NCI-H774 (cell line): Measurements from ENCODE around the gene GEMIN4.
"Not testable (repeated sequence)": the region's sequence is repeated elsewhere in the genome, so short reads cannot be mapped to it uniquely, and the experiment has no call there.

Source experiments
- DNase-seq: peaks from one replicate; lab custom pipeline; 2025; lab: John Stamatoyannopoulos, UW

Gene GEMIN4

DNA sequence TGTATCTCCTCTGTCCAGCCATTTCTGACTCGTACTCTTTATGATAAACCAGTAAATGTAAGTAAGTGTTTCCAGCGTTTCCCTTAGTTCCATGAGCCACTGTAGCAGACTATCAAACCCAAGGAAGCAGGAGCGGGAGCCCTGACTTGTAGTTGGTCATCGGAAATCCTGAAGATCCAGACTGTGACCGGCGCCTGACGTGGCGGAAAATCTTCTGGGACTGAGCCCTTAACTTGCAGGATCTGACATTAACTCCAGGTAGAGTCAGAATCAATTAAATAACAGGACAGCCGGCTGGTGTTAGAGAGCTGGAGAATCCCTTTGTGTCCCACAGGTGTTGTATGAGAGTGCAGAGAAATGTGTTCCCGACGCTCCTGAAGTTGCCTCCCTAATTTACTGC lies 26.0 kb upstream of the GEMIN4 start:
- no peak for DNase-seq

DNA sequence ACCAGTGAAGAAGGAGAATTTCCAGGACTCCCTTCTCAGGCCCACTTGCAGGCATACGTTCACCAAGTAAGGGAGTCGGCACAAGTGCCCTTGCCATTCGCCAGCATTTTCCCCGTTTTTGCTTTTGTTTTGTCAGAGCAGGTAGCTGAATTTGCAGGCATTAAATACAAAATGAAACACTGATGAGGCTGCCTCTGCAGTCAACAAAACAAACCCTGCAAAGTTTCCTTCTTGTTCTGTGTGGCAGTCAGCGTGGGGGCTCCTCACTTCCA lies 22.2 kb upstream of the GEMIN4 start:
- DNase-seq, result no peak

DNA sequence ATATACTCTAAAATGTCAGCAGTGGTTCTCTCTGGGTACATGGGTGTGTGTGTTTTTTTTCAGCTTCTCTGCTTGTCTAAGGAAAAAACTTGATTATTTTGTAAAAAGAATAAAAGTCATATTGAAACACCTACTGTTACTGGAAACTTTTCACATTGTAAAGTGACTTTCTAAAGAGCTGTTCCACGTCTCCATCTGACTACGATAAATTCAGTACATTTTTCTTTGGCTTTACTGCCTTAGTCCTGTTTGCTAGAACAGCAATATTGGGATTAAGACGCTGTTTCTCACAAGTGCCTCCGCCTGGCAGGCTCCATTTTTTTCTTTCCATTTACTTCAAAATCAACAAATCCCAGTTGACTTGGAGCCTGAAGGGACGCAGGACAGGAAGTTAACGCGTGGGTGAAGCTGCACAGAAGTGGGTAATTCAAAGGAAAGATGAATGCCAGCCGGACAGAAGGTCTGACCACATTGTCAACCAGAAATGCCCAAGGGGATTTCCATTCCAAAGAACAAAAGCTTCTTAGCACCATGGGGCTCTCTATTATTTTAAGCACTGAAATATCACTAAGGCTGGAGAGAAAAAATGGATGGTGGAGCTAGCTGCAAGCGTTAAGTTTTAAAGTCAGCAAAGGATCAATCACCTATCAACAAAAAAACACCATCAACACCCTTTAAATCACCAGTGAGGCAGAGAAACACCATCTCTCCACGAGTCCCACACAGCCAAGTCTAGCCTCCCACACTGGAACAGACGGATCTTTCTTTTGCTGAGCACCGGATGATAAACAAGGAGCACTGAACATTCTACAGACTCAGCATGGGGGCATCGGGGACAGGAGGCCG lies 21.6 kb upstream of the GEMIN4 start:
- DNase-seq, result no peak

DNA sequence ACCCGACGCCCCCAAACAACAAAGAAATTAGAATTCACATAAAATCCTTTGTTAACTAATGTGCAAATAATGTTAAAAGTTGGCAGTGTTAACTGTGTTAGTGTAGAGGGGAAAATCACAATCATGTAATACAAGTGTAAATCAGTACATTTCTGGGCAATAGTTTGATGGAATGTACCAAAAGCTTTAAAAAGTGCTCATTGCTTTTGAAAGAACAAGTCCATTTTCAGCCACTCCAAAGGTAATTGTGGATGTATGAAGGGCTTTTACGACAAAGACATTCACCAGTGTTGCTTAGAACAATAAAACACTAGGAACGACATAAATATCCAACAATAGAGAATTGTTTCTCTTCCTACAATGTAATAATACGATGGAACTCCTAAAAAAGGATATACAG lies 21.0 kb upstream of the GEMIN4 start:
- DNase-seq, result no peak

DNA sequence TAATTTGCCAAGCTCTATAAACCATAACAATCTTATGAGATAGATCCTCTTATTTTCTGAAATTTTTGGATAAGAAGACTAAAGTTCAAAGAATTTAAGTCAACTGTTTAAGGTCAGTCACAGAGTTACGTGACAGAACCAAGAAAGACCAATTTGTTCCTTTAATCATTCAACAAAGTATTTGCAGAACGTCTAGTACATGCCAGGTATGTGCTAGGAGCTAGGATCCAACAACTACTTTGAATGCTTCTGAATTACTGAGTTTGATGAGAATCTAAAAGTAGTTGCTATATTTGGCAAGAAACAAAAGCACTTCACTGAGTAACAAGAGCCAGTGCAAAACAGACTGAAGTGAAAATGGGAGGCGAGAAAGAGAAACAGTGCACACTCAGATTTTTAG lies 15.0 kb upstream of the GEMIN4 start:
- DNase-seq, result no peak

DNA sequence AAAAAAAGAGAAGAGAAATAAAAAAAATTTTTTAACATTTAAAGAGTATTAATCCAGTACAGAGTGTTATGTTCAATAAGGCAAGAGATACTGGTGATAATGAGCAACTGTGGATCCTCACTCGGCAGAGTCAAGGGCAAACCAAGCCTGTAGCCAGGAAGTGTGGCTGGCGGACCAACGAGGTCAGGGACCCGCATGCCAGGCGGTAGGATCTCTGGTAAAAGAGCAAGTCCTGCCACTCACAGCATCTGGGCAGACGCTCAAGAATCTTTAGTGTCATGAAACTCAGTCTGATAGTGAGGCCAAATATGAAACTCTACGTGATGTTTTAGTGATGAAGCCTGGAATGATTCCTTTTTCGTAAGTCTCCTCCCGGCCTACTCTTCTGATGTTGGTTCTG lies 8.3 kb upstream of the GEMIN4 start:
- DNase-seq, result no peak

DNA sequence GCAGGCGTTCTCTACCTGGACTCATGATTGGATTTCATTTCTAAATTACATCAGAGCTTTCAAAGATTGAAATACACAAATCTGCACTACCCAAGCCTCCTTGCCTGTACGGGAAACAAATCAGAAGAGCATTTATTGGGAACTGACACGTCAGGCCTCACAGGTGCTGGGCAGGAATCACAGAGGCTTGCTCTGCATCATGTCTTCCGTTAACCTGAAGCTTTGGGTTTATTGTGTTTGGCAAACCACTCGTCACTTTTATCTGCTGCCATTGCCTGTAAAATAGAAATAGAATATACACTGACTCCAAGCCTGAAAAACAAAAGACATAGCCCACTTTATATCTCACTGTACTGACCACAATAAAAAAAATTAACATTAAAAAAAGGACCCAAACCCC lies 7.9 kb upstream of the GEMIN4 start:
- no peak for DNase-seq

DNA sequence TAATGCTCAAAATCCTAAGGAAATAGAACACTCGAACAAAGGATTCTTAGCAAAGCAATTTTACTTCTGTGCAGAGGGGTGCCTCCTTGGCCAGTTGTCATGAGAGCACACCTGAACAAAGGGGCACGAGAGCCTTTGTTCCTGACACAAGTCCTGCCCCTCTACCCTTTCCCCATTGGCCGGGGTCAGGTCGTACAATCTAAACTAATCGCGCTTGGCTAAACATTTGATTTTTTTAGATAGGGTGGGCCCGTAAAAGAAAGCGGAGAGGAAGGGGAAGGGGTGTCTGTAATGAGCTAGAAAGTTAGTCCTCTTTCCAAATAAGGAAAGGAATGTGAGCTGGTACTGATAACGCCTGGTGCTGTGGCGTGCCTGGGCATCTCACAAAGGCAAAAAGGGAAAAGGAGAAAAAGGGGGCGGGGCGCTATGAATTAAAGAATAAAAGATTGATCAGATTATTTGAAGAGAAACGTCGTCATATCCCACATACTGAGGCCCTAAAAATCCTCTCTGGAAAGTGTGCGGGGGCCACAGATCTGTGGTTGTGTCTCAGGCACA lies 4.0 kb upstream of the GEMIN4 start:
- not testable (repeated sequence) for DNase-seq

DNA sequence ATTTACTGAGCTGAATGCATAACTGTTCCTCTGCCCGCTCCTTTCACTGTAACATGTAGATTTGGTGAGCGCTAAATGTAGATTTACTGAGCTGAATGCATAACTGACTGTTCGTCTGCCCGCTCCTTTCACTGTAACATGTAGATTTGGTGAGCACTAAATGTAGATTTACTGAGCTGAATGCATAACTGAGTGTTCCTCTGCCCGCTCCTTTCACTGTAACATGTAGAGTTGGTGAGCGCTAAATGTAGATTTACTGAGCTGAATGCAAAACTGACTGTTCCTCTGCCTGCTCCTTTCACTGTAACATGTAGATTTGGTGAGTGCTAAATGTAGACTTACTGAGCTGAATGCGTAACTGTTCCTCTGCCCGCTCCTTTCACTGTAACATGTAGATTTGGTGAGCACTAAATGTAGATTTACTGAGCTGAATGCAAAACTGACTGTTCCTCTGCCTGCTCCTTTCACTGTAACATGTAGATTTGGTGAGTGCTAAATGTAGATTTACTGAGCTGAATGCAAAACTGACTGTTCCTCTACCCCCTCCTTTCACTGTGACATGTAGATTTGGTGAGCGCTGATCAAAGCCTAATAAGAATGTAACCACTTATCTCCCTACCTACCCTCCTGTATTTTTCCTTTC lies 3.4 kb upstream of the GEMIN4 start:
- not testable (repeated sequence) for DNase-seq

DNA sequence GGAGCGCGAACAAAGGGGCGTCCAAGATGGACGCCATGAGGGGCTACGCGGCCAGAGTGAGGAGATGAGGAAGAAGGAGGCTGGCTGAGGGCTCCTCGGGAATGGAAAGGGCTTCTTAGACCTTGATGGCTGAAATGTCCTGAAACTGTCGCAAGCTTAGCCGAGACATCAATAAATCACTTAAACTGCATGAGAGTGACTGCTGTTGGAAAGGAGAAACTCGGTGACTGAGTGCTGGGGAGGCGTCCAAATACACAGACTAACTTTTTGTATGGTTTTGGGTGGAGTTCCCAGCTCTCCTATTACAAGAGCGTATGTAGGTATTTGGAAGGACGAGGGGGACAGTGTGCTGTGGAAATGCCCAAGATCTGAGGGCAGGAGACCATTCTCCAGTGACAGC lies 1.4 kb upstream of the GEMIN4 start:
- no peak for DNase-seq

DNA sequence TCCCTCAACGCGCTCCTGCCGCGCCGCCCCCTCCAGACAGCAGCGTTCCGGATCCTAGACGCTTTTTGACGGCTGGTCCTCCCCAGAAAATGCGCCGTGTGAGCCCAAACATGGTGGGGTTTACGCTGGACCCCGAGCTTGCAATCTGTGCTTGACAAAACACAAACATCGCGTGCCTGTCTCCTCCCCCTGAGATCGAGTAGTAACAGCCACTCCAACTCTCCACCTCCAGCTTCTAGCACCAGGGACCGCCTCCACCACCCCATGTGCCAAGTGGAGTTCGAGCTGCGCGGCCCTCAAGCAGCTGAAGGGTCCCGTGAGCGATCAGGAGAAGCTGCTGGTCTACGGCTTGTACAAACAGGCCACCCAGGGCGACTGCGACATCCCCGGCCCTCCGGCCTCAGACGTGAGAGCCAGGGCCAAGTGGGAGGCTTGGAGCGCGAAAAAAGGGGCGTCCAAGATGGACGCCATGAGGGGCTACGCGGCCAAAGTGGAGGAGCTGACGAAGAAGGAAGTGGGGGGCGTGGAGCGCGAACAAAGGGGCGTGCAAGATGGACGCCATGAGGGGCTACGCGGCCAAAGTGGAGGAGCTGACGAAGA lies 656 bp upstream of the GEMIN4 start:
- no peak for DNase-seq

DNA sequence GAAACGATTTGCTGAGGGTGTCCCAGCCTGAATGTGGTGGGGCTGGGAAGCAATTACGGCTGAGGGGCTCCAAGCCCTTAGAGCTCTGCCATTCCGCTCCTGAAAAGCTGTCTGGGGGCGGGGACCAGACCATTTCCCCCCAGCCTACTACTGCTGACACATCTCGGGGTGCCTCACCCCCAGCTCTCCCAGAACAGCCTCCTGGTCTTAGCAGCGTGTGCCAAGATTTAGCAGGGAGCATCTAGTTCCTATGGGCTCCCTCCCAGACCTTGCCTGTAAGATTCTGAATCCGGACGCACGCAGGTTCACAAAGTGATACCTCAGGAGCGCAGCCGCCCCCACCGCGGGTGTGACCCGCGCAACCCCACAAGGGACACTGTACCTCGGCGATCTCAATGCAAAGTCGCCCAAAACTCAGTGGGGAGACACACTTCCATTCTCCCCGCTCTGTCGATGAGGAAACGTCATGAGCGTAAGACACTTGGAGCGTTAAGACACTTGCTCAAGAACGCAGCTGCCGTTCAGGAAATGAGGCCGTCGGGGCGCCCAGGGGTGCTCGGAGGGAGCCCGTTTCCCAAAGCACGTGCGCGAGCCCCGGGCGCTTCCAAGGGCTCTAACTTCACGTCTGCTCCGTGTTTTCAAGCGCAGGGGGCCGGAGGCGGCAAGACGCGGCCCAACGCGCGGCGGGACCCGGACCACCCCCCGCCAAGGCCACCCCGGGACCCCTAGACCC lies 629 bp downstream of the GEMIN4 start:
- DNase-seq, result no peak

DNA sequence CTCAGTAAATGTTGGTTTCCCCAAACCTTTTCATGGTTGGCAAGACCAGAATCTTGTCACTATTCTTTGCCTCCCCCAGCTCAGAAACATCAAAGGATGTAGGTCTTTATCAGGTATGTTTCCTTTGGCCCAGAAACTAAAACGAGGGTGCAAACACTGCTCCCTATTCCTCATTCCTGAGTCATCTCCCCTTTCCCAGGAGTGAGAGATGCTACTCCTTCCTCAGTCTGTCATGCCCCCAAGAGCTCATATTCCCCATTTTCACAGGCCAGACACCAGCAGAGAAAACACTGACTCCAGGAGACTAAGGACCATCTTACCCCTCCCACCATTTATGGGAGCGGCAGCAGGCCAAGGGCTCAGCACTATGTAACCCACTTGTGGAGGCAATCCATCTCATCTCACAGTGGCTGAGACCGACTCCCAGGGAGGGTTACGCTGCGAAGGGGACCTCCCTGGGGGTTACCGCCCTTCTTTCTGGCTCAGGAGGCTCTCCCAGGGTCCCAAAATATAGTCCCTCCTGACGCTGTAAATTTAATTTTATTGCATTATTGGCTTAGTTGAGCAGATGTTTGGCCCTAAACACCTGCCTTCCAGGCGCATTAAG lies 1.5 kb downstream of the GEMIN4 start:
- DNase-seq, result no peak

DNA sequence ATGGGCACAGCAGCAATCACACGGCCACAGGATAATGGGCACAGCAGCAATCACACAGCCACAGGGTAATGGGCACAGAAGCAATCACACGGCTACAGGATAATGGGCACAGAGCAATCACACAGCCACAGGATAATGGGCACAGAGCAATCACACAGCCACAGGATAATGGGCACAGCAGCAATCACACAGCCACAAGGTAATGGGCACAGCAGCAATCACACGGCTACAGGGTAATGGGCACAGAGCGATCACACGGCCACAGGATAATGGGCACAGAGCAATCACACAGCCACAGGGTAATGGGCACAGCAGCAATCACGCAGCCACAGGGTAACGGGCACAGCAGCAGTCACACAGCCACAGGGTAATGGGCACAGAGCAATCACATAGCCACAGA lies 2.7 kb downstream of the GEMIN4 start:
- not testable (repeated sequence) for DNase-seq

DNA sequence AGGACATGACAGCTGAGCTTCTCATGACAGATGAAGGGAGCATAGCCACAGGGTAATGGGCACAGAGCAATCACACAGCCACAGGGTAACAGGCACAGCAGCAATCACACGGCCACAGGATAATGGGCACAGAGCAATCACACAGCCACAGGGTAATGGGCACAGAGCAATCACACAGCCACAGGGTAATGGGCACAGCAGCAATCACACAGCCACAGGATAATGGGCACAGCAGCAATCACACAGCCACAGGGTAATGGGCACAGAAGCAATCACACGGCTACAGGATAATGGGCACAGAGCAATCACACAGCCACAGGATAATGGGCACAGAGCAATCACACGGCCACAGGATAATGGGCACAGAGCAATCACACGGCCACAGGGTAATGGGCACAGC lies 3.5 kb downstream of the GEMIN4 start:
- DNase-seq, result not testable (repeated sequence)

DNA sequence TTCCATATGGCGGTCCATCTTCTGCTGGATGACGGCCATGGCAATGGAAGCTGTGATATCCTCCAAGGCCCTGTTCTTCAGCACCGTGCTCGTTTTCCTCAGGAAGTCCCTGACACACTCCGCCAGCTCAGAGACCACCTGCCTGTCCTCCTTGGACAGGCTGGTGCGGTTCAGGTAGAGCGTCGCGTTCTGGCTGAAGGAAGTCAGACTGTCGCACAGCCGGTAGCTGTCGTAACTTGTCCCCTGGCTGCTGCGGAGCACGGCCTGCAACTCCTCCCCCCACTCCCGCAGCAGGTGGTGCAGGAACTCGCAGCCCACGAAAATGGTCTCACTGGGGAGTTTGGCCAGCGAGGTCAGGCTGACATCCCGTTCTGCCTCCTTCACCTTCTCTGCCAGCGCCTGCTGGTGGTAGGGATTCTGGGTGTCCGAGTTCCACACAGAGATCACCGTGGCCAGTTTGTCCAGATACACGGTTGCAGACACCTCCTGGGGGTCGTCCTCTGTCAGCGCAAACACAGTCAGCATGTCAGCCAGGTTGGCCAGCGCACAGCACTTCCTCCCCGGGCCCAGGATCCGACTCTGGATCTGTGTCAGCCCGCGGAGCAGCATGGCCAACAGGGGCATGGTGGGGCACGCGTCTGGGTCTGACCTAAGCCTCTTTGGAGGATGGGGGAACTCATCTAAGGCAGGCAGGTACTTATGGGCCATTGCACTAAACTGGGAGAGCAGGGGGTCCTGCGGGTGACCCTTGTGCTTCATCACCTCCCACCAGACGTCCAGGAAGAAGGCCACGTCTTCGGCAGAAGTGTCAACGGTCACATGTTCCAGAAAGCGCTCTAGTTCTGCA lies 5.1 kb downstream of the GEMIN4 start:
- no peak for DNase-seq

DNA sequence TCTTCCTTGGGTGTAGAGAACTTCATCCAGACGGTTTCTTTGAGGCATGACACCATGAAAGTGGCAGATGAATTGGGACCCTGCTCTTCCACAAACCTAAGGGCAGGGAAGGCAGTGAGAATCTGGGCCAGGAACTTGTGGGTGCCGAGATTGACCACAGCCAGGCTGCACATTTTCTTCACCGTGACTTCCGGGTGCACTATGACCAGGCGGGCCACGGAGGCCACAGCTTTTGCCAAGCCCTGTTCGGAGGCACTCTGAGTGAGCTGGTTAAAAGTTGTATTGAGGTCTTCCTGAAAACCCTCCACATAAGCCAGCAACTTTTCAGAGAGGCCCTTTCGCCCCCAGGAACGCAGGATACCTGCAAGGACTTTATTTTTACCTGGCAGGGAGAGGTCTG lies 5.9 kb downstream of the GEMIN4 start:
- no peak for DNase-seq

DNA sequence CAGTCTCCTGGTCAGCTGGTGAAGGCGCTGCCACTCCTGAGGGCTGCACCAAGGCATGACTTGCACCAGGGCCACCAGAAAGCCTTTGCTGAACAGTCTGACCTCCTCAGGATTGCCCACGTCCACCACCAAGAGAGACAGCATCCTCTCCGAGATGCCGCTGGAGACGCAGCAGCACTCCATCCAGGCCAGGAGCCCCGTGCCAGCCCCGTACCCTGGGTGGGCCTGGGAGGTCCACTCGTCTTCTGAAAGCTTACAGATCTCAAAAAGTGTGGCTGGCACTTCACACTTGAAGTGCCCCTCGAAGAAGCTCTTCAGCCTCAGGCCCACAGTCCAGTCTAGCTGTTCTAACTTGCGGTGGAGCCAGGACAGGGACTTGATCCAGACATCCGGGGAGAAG lies 6.7 kb downstream of the GEMIN4 start:
- no peak for DNase-seq

DNA sequence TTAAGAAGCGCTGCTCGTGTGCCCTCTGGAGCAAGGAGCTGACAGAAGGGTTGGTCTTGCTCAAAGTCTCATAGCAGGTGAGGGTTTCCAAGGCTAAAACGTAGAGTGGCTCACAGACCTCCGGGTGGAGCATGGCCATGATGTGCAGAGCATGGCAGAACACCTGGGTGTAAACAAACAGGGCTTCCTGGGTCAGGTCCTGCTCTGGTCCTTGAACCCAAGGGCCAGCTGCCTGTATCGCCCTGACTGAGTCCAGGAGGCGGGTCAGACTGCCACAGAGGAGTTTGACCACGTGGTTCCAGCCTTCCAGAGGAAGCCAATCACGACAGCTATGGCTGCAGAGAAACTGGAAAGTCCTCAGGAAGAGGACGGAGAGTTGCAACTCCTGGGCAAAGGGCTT lies 7.1 kb downstream of the GEMIN4 start:
- no peak for DNase-seq

DNA sequence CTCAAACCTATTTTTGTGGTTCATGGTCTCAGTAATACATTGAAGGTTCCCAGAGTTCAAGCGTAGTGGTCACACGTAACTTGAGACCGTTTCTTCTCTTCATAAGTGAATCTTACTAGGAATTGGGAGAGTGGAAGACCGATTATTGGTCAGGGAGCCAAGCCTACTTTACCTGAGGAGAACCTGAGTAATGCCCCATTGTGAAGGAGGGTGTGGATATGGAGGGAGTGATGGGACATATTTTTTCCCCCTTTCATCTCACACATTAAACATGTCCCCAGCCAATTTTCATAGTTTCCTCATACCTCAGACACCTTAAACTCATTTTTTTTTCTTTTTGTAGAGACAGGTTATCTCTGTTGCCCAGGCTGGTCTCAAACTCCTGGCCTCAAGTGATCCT lies 8.9 kb downstream of the GEMIN4 start:
- DNase-seq, result no peak

DNA sequence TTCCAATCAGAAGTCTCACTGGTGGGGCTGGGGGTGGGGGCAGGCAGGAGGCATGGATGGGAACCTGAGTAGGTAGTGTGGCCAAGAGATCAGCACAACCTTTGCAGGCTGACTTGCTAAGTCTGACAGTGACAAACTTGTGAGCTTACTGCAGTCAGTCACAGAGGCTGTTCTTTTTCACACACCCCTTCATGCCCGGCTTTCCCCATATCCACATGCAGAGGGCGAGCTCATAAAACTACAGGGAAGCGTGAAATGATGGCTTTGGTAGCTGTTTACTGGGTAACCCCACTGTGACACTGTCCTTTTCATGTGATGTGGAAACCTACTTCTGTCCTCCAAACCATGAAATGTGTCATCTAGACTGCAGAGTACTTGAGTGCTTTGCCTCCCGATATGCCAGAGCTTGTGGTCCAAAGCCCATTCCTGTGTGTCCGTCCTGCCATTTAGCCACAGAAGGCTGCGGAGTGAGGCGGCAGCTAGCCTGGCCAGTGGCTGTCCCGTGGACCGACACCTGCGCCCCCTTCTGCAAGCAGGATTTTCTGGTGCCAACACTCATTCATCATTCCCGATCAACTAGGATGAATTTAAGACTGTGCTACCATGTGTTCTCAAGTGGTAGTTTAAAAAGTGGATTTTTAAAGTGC lies 9.8 kb downstream of the GEMIN4 start:
- DNase-seq, result no peak
